BE2C (cell line): Measurements from ENCODE around the gene RPL18.

Experiments used
- DNase-seq: peaks from one replicate; pipeline ENCODE4 v3.0.0-alpha.2; 2020
- H3K27me3 ChIP-seq: fragments of 250-450 bp; sonication (Bioruptor Pico); 2 replicates; pipeline ENCODE4 v1.5.1; 2020; ENCODE audit warnings: mild to moderate bottlenecking
- H3K36me3 ChIP-seq: fragments of 250-450 bp; sonication (Bioruptor Pico); 2 replicates; pipeline ENCODE4 v1.5.1; 2020; ENCODE audit warnings: mild to moderate bottlenecking
- H3K4me1 ChIP-seq: fragments of 250-450 bp; sonication (Bioruptor Pico); 2 replicates; pipeline ENCODE4 v1.5.1; 2020
- H3K4me3 ChIP-seq: 2 replicates; pipeline ENCODE4 v1.5.1; 2011; ENCODE audit warnings: low read depth, low read length
- H3K9me3 ChIP-seq: fragments of 250-450 bp; sonication (Bioruptor Pico); 2 replicates; pipeline ENCODE4 v1.5.1; 2020
- CTCF ChIP-seq: IDR thresholded peaks from 2 replicates; pipeline ENCODE4 v1.5.1; 2012; ENCODE audit warnings: mild to moderate bottlenecking, low read depth, low read length

The RPL18 gene

GRCh38 chr19:48624067-48624594, 5.2 kb upstream of the RPL18 start:
- Histone ChIP-seq H3K36me3 (no peaks in the 10 kb centered on the region), H3K9me3 (no peaks in the 10 kb centered on the region), H3K4me1 (no peaks in the 10 kb centered on the region), H3K4me3 (peak overlapping the region; percentile 78), H3K27me3 (no peaks in the 10 kb centered on the region)
- peak; percentile 100 for DNase-seq
- TF ChIP-seq CTCF = no peak

DNA sequence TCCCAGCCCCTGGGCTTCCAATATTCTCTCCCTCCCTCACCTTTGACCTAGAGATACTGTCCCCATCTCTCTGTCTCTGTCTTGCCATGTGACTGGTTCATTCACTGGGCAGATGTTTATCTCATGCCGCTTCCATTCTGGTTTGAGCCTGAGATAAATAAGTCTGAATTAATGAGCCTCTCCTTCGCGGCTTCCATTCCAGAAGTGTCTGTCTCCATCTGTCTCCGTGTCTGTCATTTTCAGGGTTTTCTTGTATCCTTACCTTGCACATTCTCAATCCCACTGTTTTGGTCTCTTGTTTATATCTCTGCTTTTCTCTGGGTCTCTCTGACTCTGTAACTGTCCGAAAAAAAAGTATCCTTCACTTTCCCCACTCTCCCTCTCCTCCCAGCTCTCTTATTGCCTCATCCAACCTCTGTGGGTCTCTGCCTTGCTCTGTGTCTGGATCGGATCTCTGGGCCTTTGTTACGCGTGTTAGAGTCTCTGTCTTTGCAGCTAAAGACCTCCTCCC, 4.6 kb upstream of the RPL18 start:
- no peaks in the 10 kb centered on the region for H3K4me1 ChIP-seq
- peaks cover 2% of the 10 kb centered on the region for H3K36me3 ChIP-seq
- peak overlapping the region; percentile 41 for H3K4me3 ChIP-seq
- no peak for TF ChIP-seq CTCF
- H3K27me3 ChIP-seq = no peaks in the 10 kb centered on the region
- no peaks in the 10 kb centered on the region for H3K9me3 ChIP-seq
- DNase-seq = no peak

- Histone ChIP-seq H3K27me3 (no peaks in the 10 kb centered on the region), H3K9me3 (no peaks in the 10 kb centered on the region), H3K4me3 (peak overlapping the region; percentile 100), H3K36me3 (peaks cover 38% of the 10 kb centered on the region), H3K4me1 (peaks cover 10% of the 10 kb centered on the region; the same call in 1 of the 2 replicates)
- no peak for TF ChIP-seq CTCF
- no peak for DNase-seq
Observed at GRCh38 chr19:48619692-48620585, 961 bp upstream of the RPL18 start.

DNA sequence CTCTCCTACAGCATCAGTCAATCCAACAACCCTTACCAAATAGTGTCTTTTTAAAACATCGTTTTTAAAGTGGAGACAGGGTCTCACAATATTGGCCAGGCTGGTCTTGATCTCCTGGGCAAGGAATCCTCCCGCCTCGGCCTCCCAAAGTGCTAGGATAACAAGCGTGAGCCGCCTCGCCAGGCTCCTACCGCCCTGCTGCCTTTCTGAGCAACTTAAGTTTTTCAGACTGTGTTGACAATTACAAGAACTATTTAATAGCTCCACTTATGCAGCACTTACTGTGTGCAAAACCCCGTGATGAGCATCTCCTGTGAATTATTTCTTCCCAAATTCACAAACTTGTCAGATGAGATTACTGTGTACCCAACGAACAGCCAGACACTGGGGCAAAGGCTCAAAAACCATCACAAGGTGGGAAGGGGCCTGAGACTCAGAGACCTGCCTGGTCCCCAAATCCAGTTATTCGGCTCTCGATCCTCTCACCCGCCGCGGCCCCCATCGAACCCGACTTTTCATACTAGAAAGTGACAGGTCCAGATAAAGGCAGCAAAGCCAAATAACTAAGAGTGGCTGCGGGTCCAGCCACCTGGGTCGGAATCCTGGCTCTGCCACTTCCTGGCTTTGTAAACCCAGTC, 581 bp downstream of the RPL18 start:
- TF ChIP-seq CTCF = no peak
- H3K4me1 ChIP-seq = peaks cover 25% of the 10 kb centered on the region
- peaks cover 47% of the 10 kb centered on the region for H3K36me3 ChIP-seq
- peak overlapping the region; percentile 100 for H3K4me3 ChIP-seq
- H3K9me3 ChIP-seq = no peaks in the 10 kb centered on the region
- no peak for DNase-seq
- H3K27me3 ChIP-seq = no peaks in the 10 kb centered on the region

GRCh38 chr19:48617146-48617937, 1.6 kb downstream of the RPL18 start:
- no peak for DNase-seq
- TF ChIP-seq CTCF = no peak
- peaks cover 47% of the 10 kb centered on the region for H3K36me3 ChIP-seq
- H3K4me3 ChIP-seq = peak overlapping the region; percentile 100
- no peaks in the 10 kb centered on the region for H3K27me3 ChIP-seq
- H3K4me1 ChIP-seq = peaks cover 25% of the 10 kb centered on the region
- no peaks in the 10 kb centered on the region for H3K9me3 ChIP-seq
